Activated naive CD8-positive, alpha-beta T cell treated with anti-CD3 and anti-CD28 coated beads, Interleukin-2, amount 10 ng/mL, durations not matched to agents 7 days and 5 days (primary cell): ENCODE data around the gene H6PD. TPM values are rescaled to one million over a fixed set of nuclear protein-coding genes. Genes with fewer than 3 reads are reported as not detected.

Experiments
- ATAC-seq: fragments of 150-1000 bp; cut with Tn5 transposase; one replicate; pipeline ENCODE4 v1.10.0; 2021; ENCODE audit warnings: low read depth, moderate library complexity
- POLR2A ChIA-PET: fragments of 350-600 bp; sonication (Branson Sonifier 250); formaldehyde crosslinking; loops from one replicate; lab custom pipeline; 2021; ENCODE audit warnings: antibody characterized with exemption; lab: Charles Lee
- DNase-seq: peaks from one replicate; pipeline ENCODE4 v3.0.0; 2021
- H3K27ac Mint-ChIP-seq: one replicate; pipeline ENCODE4 v1.8.0; 2022; ENCODE audit warnings: mild to moderate bottlenecking, mixed read lengths
- H3K27me3 Mint-ChIP-seq: one replicate; pipeline ENCODE4 v1.8.0; 2022; ENCODE audit warnings: mild to moderate bottlenecking, moderate library complexity, mixed read lengths
- H3K36me3 Mint-ChIP-seq: one replicate; pipeline ENCODE4 v1.8.0; 2021; ENCODE audit warnings: mild to moderate bottlenecking, mixed read lengths
- H3K4me1 Mint-ChIP-seq: one replicate; pipeline ENCODE4 v1.8.0; 2021; ENCODE audit warnings: mixed read lengths
- H3K4me3 Mint-ChIP-seq: one replicate; pipeline ENCODE4 v1.8.0; 2022; ENCODE audit warnings: mild to moderate bottlenecking, moderate library complexity, mixed read lengths
- H3K9me3 Mint-ChIP-seq: one replicate; pipeline ENCODE4 v1.8.0; 2021; ENCODE audit warnings: mixed read lengths
- total RNA-seq, 2 experiments: library from RNA; stranded (reverse); gene quantifications; one replicate each; pipeline ENCODE4 v1.2.3, GENCODE V29; 2021

Gene H6PD
- total RNA-seq, 2 experiments from 2014 or later: 15.3 to 15.9 TPM

- Mint-ChIP-seq H3K4me1 (no peaks in the 10 kb centered on the region), H3K9me3 (no peaks in the 10 kb centered on the region), H3K4me3 (no peak overlapping the region), H3K27ac (no peak overlapping the region), H3K36me3 (no peaks in the 10 kb centered on the region), H3K27me3 (peaks cover 15% of the 10 kb centered on the region)
- ATAC-seq: no peak
- POLR2A ChIA-PET: no interaction called here
- no peak for DNase-seq
Measured at GRCh38 chr1:9222846-9223625, 11.5 kb upstream of the H6PD start.

DNA sequence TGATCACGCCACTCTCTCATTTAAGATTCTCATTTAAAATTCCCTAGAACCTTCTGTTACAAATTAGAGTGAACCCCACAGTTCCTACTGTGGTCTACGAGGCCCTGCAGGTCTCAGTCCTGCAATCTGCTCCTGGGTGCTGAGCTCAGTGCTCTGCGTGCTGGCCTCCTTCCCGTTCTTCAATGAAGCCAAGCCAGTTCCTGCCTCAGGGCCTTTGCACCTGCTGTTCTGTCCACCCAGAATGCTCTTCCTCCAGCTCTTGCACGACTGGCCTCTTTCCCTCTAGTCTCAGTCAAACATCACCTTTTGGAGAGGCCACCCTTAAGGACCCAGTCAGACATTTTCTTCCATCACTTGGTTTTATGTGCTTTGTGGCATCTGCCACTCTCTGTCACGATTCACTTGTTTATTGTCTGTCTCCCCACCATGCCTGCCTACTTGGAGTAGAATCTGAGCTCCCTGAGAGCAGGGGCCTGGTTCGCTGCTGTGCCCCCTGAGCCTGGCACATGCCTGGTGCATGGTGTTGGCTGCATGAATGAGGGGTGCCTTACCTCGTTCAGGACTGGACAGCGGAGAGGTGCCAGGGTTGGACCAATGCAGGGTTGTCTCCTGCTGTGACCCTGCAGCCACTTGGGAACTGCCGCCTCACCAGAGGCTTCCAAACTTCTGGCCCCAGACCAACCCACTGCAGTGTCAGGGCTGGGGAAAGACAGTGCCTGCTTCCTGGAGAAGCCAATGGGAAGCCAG is 9.7 kb upstream of the H6PD start:
- no peak for ATAC-seq
- H3K4me3 Mint-ChIP-seq: no peak overlapping the region
- H3K27ac Mint-ChIP-seq: no peak overlapping the region
- no peaks in the 10 kb centered on the region for H3K9me3 Mint-ChIP-seq
- POLR2A ChIA-PET: no interaction called here
- DNase-seq: no peak
- H3K27me3 Mint-ChIP-seq: peaks cover 14% of the 10 kb centered on the region
- no peaks in the 10 kb centered on the region for H3K4me1 Mint-ChIP-seq
- no peaks in the 10 kb centered on the region for H3K36me3 Mint-ChIP-seq

DNA sequence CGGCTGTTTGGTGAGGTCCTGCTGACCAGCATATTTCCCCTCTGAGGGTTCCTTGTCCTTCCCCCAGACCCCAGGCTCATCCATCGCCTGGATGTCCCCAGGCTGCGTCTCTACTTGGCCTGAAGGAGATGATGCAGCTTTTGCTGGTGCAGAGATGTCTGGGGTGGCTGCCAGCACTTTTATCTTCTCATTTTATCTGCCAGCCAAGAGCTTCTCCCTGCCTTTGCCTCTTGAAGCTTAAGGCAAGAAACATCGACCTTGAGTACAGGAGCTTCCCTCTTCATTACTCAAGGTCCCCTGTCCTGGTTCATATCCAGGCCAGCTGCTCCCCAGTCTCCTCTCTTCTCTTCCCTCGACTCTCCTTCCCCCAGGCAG is 9.2 kb upstream of the H6PD start:
- DNase-seq: no peak
- no peak overlapping the region for H3K4me3 Mint-ChIP-seq
- peaks cover 11% of the 10 kb centered on the region for H3K27me3 Mint-ChIP-seq
- no peak overlapping the region for H3K27ac Mint-ChIP-seq
- H3K4me1 Mint-ChIP-seq: no peaks in the 10 kb centered on the region
- ATAC-seq: no peak
- H3K36me3 Mint-ChIP-seq: no peaks in the 10 kb centered on the region
- POLR2A ChIA-PET: no interaction called here
- H3K9me3 Mint-ChIP-seq: no peaks in the 10 kb centered on the region

- no peaks in the 10 kb centered on the region for H3K9me3 Mint-ChIP-seq
- DNase-seq (no peak), ATAC-seq (no peak)
- H3K27me3 Mint-ChIP-seq: peaks cover 6% of the 10 kb centered on the region
- POLR2A ChIA-PET: no interaction called here
- H3K36me3 Mint-ChIP-seq: no peaks in the 10 kb centered on the region
- H3K4me3 Mint-ChIP-seq: no peak overlapping the region
- peaks cover 3% of the 10 kb centered on the region for H3K4me1 Mint-ChIP-seq
- no peak overlapping the region for H3K27ac Mint-ChIP-seq
Measured at GRCh38 chr1:9228609-9229008, 6.0 kb upstream of the H6PD start.

DNA sequence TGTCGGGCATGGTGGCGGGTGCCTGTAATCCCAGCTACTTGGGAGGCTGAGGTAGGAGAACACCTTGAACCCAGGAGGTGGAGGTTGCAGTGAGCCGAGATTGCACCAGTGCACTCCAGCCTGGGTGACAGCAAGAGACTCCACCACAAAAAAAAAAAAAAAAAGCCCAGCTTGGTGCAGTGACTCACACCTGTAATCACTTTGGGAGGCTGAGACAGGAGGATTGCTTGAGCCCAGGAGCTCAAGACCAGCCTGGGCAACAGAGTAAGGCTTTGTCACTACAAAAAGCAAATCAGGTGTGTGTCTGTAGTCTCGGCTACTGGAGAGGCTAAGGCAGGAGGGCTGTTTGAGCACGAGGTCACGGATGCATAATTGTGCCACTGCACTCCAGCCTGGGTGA is 5.0 kb upstream of the H6PD start:
- no peak for ATAC-seq
- H3K4me3 Mint-ChIP-seq: no peak overlapping the region
- H3K4me1 Mint-ChIP-seq: peaks cover 6% of the 10 kb centered on the region
- H3K36me3 Mint-ChIP-seq: no peaks in the 10 kb centered on the region
- H3K27ac Mint-ChIP-seq: no peak overlapping the region
- peaks cover 4% of the 10 kb centered on the region for H3K27me3 Mint-ChIP-seq
- POLR2A ChIA-PET: interaction anchor here (0.7 kb wide), 1 partner anchor 500 kb away, joined by 5 read pairs; no protein-coding TSS in a partner anchor
- no peak for DNase-seq
- no peaks in the 10 kb centered on the region for H3K9me3 Mint-ChIP-seq

DNA sequence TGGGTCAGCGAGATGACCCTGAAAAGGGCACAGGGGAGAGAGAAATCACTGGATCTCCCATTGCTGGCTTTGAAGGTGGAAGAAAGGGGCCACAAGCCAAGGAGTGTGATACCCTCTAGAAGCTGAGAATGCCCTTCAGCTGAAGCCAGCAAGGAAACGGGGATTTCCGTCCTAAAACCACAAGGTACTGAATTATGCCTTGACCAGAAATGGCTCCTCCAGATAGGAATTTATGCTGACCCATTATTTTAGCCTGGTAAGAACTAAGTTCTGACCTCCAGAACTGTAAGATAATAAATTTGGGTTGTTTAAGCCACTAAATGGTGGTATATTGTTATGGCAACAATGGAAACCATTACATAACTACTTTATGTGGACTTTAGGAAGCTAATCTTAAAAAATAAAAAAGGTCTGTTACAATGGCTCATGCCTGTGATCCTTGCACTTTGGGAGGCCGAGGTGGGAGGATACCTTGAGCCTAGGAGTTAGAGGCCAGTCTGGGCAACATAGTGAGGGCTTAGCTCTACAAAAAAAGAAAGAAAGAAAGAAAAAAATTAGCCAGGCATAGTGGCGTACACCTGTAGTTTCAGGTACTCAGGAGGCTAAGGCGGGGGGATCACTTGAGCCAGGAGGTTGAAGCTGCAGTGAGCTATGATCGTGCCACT is 3.6 kb upstream of the H6PD start:
- no peak overlapping the region for H3K4me3 Mint-ChIP-seq
- no peak for ATAC-seq
- DNase-seq: no peak
- peaks cover 10% of the 10 kb centered on the region for H3K4me1 Mint-ChIP-seq
- H3K9me3 Mint-ChIP-seq: no peaks in the 10 kb centered on the region
- H3K36me3 Mint-ChIP-seq: no peaks in the 10 kb centered on the region
- peaks cover under 1% of the 10 kb centered on the region for H3K27me3 Mint-ChIP-seq
- POLR2A ChIA-PET: no interaction called here
- no peak overlapping the region for H3K27ac Mint-ChIP-seq

DNA sequence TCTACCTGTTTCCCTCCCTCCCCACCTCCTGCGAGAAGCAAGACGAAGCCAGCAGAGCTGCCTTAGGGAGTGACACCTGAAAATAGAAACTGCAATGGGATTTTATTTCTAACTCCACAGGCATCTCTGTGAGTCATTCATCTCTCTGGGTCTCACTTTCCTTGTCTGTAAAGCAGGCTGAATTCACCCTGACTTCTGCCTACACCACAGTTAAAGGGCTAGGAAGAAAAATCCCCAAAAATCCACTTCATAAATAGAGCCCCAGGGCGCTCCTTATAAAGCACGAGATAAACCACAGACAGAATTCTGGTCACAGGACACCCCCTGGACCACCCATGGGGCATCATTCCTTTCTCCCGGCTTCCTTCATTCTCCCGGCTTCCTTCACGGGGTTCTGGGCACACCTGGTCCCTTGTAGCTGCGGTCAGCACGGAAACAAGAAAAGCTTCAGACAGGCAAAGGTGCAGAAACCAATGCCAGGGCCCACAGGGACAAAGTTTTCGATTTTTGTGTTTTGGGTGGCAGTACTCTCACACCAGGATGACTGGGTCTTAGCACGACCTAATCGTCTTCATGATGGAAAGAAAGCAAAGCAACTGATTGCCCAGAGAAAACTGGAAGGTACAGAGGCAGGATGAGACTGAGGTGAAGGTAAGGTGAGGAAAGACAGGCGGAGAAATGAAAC is 2.8 kb upstream of the H6PD start:
- POLR2A ChIA-PET: no interaction called here
- Mint-ChIP-seq H3K4me3 (no peak overlapping the region), H3K9me3 (no peaks in the 10 kb centered on the region), H3K36me3 (no peaks in the 10 kb centered on the region), H3K27me3 (no peaks in the 10 kb centered on the region), H3K27ac (no peak overlapping the region), H3K4me1 (peaks cover 13% of the 10 kb centered on the region)
- no peak for ATAC-seq
- DNase-seq: no peak

GRCh38 chr1:9233241-9233941 is 1.2 kb upstream of the H6PD start:
- ATAC-seq: no peak
- Mint-ChIP-seq H3K27ac (peak overlapping the region; percentile 10), H3K4me1 (peaks cover 21% of the 10 kb centered on the region), H3K9me3 (no peaks in the 10 kb centered on the region), H3K36me3 (peaks cover 2% of the 10 kb centered on the region), H3K27me3 (peaks cover 2% of the 10 kb centered on the region), H3K4me3 (peak overlapping the region; percentile 91)
- POLR2A ChIA-PET: interaction anchor here (0.7 to 2.6 kb wide), 6 partner anchors 10 to 416 kb away, joined by 3 to 11 read pairs (median 4); partner anchors contain the start of gene RERE
- no peak for DNase-seq

GRCh38 chr1:9233942-9234222 is 692 bp upstream of the H6PD start:
- ATAC-seq (no peak), DNase-seq (no peak)
- Mint-ChIP-seq H3K4me3 (peak overlapping the region; percentile 91), H3K9me3 (no peaks in the 10 kb centered on the region), H3K4me1 (peaks cover 25% of the 10 kb centered on the region), H3K36me3 (peaks cover 2% of the 10 kb centered on the region), H3K27me3 (peaks cover 2% of the 10 kb centered on the region), H3K27ac (peak overlapping the region; percentile 90)
- POLR2A ChIA-PET: interaction anchor here (0.9 to 2.6 kb wide), 5 partner anchors 10 to 416 kb away, joined by 3 to 11 read pairs (median 5); partner anchors contain the start of gene RERE

GRCh38 chr1:9235096-9235459 is 504 bp downstream of the H6PD start:
- no peak for DNase-seq
- ATAC-seq: no peak
- POLR2A ChIA-PET: interaction anchor here (1.4 to 2.6 kb wide), 2 partner anchors 8 to 10 kb away, joined by 7 to 11 read pairs; no protein-coding TSS in a partner anchor
- peak overlapping the region; percentile 83 for H3K27ac Mint-ChIP-seq
- H3K4me3 Mint-ChIP-seq: peak overlapping the region; percentile 85
- no peaks in the 10 kb centered on the region for H3K9me3 Mint-ChIP-seq
- H3K36me3 Mint-ChIP-seq: peaks cover 2% of the 10 kb centered on the region
- H3K4me1 Mint-ChIP-seq: peaks cover 36% of the 10 kb centered on the region
- peaks cover 2% of the 10 kb centered on the region for H3K27me3 Mint-ChIP-seq

GRCh38 chr1:9235560-9235959 is 986 bp downstream of the H6PD start:
- peak overlapping the region; percentile 85 for H3K4me3 Mint-ChIP-seq
- ATAC-seq (no peak), DNase-seq (no peak)
- peak overlapping the region; percentile 83 for H3K27ac Mint-ChIP-seq
- H3K27me3 Mint-ChIP-seq: peaks cover 2% of the 10 kb centered on the region
- H3K4me1 Mint-ChIP-seq: peaks cover 40% of the 10 kb centered on the region
- POLR2A ChIA-PET: interaction anchor here (0.6 to 2.6 kb wide), 2 partner anchors 10 to 26 kb away, joined by 3 to 11 read pairs; no protein-coding TSS in a partner anchor
- peaks cover 3% of the 10 kb centered on the region for H3K36me3 Mint-ChIP-seq
- no peaks in the 10 kb centered on the region for H3K9me3 Mint-ChIP-seq

DNA sequence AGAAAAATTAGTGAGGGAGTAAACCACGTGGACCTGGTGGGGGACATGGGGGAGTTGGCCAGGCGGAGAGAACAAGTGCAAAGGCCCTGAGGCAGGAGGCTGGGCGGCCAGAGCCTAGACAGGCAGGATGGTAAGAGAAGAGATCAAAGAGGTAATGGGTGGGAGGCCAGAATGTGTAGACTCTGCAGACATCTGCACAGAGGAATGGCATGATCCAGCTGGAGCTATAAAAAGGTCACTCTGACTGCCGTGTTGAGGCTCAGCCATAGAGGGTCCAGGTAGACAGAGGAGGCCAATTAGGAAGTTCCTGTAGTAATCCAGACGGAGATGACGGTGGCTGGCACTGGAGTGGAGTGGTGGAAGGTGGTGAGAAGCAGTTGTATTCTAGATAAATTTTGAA is 3.6 kb downstream of the H6PD start:
- no peak for DNase-seq
- H3K9me3 Mint-ChIP-seq: no peaks in the 10 kb centered on the region
- no peak for ATAC-seq
- POLR2A ChIA-PET: no interaction called here
- H3K36me3 Mint-ChIP-seq: peaks cover 4% of the 10 kb centered on the region
- H3K4me1 Mint-ChIP-seq: peaks cover 39% of the 10 kb centered on the region
- H3K27me3 Mint-ChIP-seq: peaks cover 2% of the 10 kb centered on the region
- no peak overlapping the region for H3K4me3 Mint-ChIP-seq
- H3K27ac Mint-ChIP-seq: no peak overlapping the region
